Tibial artery (tissue), 4 donors: ENCODE data around the gene CAB39.

Experiments
- DNase-seq, 2 donors: peaks; one replicate each; pipeline ENCODE4 v3.0.0-alpha.2; 2019
- H3K27ac ChIP-seq, 2 donors: fragments of 200-600 bp; sonication (generic) in 1 of 2; 1 replicate in 1 of 2; 2 replicates in 1 of 2; pipeline ENCODE4 v1.5.1; 2018 to 2019; ENCODE audit warnings: mild to moderate bottlenecking in 1 of 2
- H3K27me3 ChIP-seq, 2 donors: fragments of 200-600 bp; sonication (generic) in 1 of 2; one replicate each; pipeline versions ENCODE4 v1.5.1 to v1.6.0; 2016 to 2019
- H3K36me3 ChIP-seq, 3 donors: fragments of 200-600 bp; sonication (generic) in 2 of 3; one replicate each; pipeline ENCODE4 v1.5.1; 2016 to 2019; ENCODE audit warnings: mild to moderate bottlenecking in 2 of 3
- H3K4me1 ChIP-seq, 4 donors: fragments of 200-600 bp; sonication (generic) in 2 of 4; 1 replicate in 3 of 4; 2 replicates in 1 of 4; pipeline ENCODE4 v1.5.1; 2016 to 2019
- H3K4me3 ChIP-seq, 2 donors: fragments of 200-600 bp; sonication (generic) in 1 of 2; 1 replicate in 1 of 2; 2 replicates in 1 of 2; pipeline ENCODE4 v1.5.1; 2018 to 2019; ENCODE audit warnings: mild to moderate bottlenecking in 2 of 2
- H3K9me3 ChIP-seq, 3 donors: fragments of 200-600 bp; sonication (generic) in 1 of 3; one replicate each; pipeline ENCODE4 v1.5.1; 2016 to 2019
- CTCF ChIP-seq, 2 experiments: fragments of 200-600 bp in 1 of 2; fragments of 450-650 bp in 1 of 2; IDR thresholded peaks; one replicate each; pipeline ENCODE4 v1.5.1; 2017 to 2019; ENCODE audit warnings: antibody characterized with exemption in 2 of 2, mild to moderate bottlenecking in 1 of 2, moderate library complexity in 1 of 2
- intact Hi-C: fragments of 100-400 bp; cut with DNase I; formaldehyde crosslinking; loops from one replicate; pipeline ENCODE4 v1.15.0; 2023; ENCODE audit warnings: low total_unique reads

Gene CAB39

GRCh38 chr2:230684270-230685168 is 28.1 kb upstream of the CAB39 start:
- Histone ChIP-seq H3K36me3 (no peaks in the 10 kb centered on the region), H3K27ac (no peak overlapping the region), H3K27me3 (peaks cover 0 to 4% of the 10 kb centered on the region in 2 donors), H3K4me3 (no peak overlapping the region), H3K4me1 (no peaks in the 10 kb centered on the region), H3K9me3 (no peaks in the 10 kb centered on the region)
- TF ChIP-seq CTCF (IDR thresholded peaks at IDR 0.05), result no peak
- intact Hi-C loops, result no loop called here
- no peak for DNase-seq

GRCh38 chr2:230685178-230685577 is 27.5 kb upstream of the CAB39 start:
- H3K4me3 ChIP-seq, result no peak overlapping the region
- H3K36me3 ChIP-seq, result no peaks in the 10 kb centered on the region
- intact Hi-C loops, result no loop called here
- TF ChIP-seq CTCF (IDR thresholded peaks at IDR 0.05), result no peak
- no peaks in the 10 kb centered on the region for H3K9me3 ChIP-seq
- peaks cover 0 to 4% of the 10 kb centered on the region in 2 donors for H3K27me3 ChIP-seq
- peaks cover 0 to under 1% (median 0%) of the 10 kb centered on the region in 4 donors for H3K4me1 ChIP-seq
- H3K27ac ChIP-seq, result no peak overlapping the region
- no peak for DNase-seq

- intact Hi-C loops, result no loop called here
- H3K4me3 ChIP-seq, result no peak overlapping the region
- DNase-seq, result no peak
- no peaks in the 10 kb centered on the region for H3K9me3 ChIP-seq
- peaks cover 0 to 4% of the 10 kb centered on the region in 2 donors for H3K27me3 ChIP-seq
- TF ChIP-seq CTCF (IDR thresholded peaks at IDR 0.05), result no peak
- peaks cover 0 to 7% (median 0%) of the 10 kb centered on the region in 4 donors for H3K4me1 ChIP-seq
- no peaks in the 10 kb centered on the region for H3K36me3 ChIP-seq
- H3K27ac ChIP-seq, result no peak overlapping the region
These were observed 25.1 kb upstream of the CAB39 start for GRCh38 chr2:230687498-230687897.

- Histone ChIP-seq H3K27ac (no peak overlapping the region), H3K4me3 (no peak overlapping the region), H3K27me3 (peaks cover 0 to 4% of the 10 kb centered on the region in 2 donors), H3K9me3 (no peaks in the 10 kb centered on the region), H3K36me3 (no peaks in the 10 kb centered on the region), H3K4me1 (peaks cover 0 to 7% (median 0%) of the 10 kb centered on the region in 4 donors)
- no peak for TF ChIP-seq CTCF (IDR thresholded peaks at IDR 0.05)
- DNase-seq, result no peak
- intact Hi-C loops, result no loop called here
These were observed 24.2 kb upstream of the CAB39 start for GRCh38 chr2:230688490-230688889.

- intact Hi-C loops, result no loop called here
- no peak overlapping the region for H3K27ac ChIP-seq
These were observed 22.2 kb upstream of the CAB39 start for GRCh38 chr2:230690439-230690838.

More at GRCh38 chr2:230690439-230690838, 22.2 kb upstream of the CAB39 start:
- no peak for DNase-seq
- H3K4me1 ChIP-seq, result peaks cover 0 to 7% (median 0%) of the 10 kb centered on the region in 4 donors
- no peaks in the 10 kb centered on the region for H3K36me3 ChIP-seq
- no peak overlapping the region for H3K4me3 ChIP-seq
- no peak for TF ChIP-seq CTCF (IDR thresholded peaks at IDR 0.05)
- peaks cover 0 to 4% of the 10 kb centered on the region in 2 donors for H3K27me3 ChIP-seq
- H3K9me3 ChIP-seq, result no peaks in the 10 kb centered on the region
